Measurements from ENCODE around the gene FAM78B.

- TF ChIP-seq, protein P1, sequence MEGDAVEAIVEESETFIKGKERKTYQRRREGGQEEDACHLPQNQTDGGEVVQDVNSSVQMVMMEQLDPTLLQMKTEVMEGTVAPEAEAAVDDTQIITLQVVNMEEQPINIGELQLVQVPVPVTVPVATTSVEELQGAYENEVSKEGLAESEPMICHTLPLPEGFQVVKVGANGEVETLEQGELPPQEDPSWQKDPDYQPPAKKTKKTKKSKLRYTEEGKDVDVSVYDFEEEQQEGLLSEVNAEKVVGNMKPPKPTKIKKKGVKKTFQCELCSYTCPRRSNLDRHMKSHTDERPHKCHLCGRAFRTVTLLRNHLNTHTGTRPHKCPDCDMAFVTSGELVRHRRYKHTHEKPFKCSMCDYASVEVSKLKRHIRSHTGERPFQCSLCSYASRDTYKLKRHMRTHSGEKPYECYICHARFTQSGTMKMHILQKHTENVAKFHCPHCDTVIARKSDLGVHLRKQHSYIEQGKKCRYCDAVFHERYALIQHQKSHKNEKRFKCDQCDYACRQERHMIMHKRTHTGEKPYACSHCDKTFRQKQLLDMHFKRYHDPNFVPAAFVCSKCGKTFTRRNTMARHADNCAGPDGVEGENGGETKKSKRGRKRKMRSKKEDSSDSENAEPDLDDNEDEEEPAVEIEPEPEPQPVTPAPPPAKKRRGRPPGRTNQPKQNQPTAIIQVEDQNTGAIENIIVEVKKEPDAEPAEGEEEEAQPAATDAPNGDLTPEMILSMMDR (conservative IDR thresholded peaks at IDR 0.05; ENCODE audit: low read depth, low read length) = no peak
- TF ChIP-seq EZH2phosphoT487 (IDR thresholded peaks at IDR 0.05; ENCODE audit: borderline replicate concordance, low read length) (no peak), EZH2 (IDR thresholded peaks at IDR 0.05; ENCODE audit: low read length, unreplicated experiment) (no peak)
Measured at GRCh38 chr1:166088572-166088955, 78.2 kb downstream of the FAM78B start.
